Naive thymus-derived CD4-positive, alpha-beta T cell (primary cell): ENCODE results near the gene GPHA2. TPM values are rescaled to one million over a fixed set of nuclear protein-coding genes. Genes with fewer than 3 reads are reported as not detected.
A peak's percentile ranks its signal among the peaks of the same experiment; 100 is the strongest.

Experiments
- ATAC-seq: fragments of 150-1000 bp; cut with Tn5 transposase; 2 replicates; pipeline ENCODE4 v1.10.0; 2021; ENCODE audit warnings: mild to moderate bottlenecking, moderate library complexity
- CTCF ChIA-PET: fragments of 350-600 bp; sonication (Branson Sonifier 250); formaldehyde crosslinking; loops from one replicate; lab custom pipeline; 2021; ENCODE audit warnings: antibody characterized with exemption; lab: Charles Lee
- POLR2A ChIA-PET: fragments of 350-600 bp; sonication (Branson Sonifier 250); formaldehyde crosslinking; loops from one replicate; lab custom pipeline; 2021; ENCODE audit warnings: antibody characterized with exemption, inconsistent platforms; lab: Charles Lee
- DNase-seq, 9 donors: peaks; one replicate each; pipeline versions ENCODE4 v3.0.0 to v3.0.0-alpha.2; 2020 to 2022; ENCODE audit warnings: mixed read lengths in 1 of 9
- H3K27ac ChIP-seq: one replicate; pipeline ENCODE4 v1.7.0; 2013; ENCODE audit warnings: mild to moderate bottlenecking, low read depth, low read length, moderate library complexity
- H3K27me3 ChIP-seq, 2 donors: one replicate each; pipeline ENCODE4 v1.7.0; 2013; ENCODE audit warnings: low read length in 2 of 2, mild to moderate bottlenecking in 2 of 2, moderate library complexity in 2 of 2; ENCODE audit not compliant: control insufficient read depth in 2 of 2, insufficient read depth in 2 of 2
- H3K36me3 ChIP-seq, 3 experiments: 1 replicate in 2 of 3; 2 replicates in 1 of 3; pipeline ENCODE4 v1.7.0; 2013; ENCODE audit warnings: low read length in 3 of 3, mild to moderate bottlenecking in 3 of 3, moderate library complexity in 1 of 3; ENCODE audit not compliant: insufficient read depth in 3 of 3, control insufficient read depth in 2 of 3
- H3K4me1 ChIP-seq, 2 donors: one replicate each; pipeline ENCODE4 v1.7.0; 2013; ENCODE audit warnings: low read length in 2 of 2, mild to moderate bottlenecking in 2 of 2, moderate library complexity in 1 of 2; ENCODE audit not compliant: control insufficient read depth in 2 of 2, insufficient read depth in 2 of 2
- H3K4me3 ChIP-seq: 2 replicates; pipeline ENCODE4 v1.7.0; 2013; ENCODE audit warnings: mild to moderate bottlenecking, low read length
- H3K9me3 ChIP-seq, 3 experiments: 1 replicate in 2 of 3; 2 replicates in 1 of 3; pipeline ENCODE4 v1.7.0; 2013; ENCODE audit warnings: low read length in 3 of 3; ENCODE audit not compliant: control insufficient read depth in 2 of 3
- H3K27ac Mint-ChIP-seq, 9 donors: one replicate each; pipeline ENCODE4 v1.8.0; 2020 to 2022; ENCODE audit warnings: mixed read lengths in 9 of 9, mild to moderate bottlenecking in 8 of 9, moderate library complexity in 5 of 9, inconsistent platforms in 2 of 9
- H3K27me3 Mint-ChIP-seq, 5 donors: one replicate each; pipeline ENCODE4 v1.8.0; 2021 to 2022; ENCODE audit warnings: mixed read lengths in 5 of 5, mild to moderate bottlenecking in 1 of 5
- H3K36me3 Mint-ChIP-seq, 5 donors: one replicate each; pipeline ENCODE4 v1.8.0; 2020 to 2022; ENCODE audit warnings: mixed read lengths in 5 of 5, mild to moderate bottlenecking in 3 of 5, inconsistent platforms in 1 of 5
- H3K4me1 Mint-ChIP-seq, 7 donors: one replicate each; pipeline ENCODE4 v1.8.0; 2020 to 2022; ENCODE audit warnings: mixed read lengths in 7 of 7, mild to moderate bottlenecking in 3 of 7, inconsistent platforms in 1 of 7
- H3K4me3 Mint-ChIP-seq, 10 donors: one replicate each; pipeline ENCODE4 v1.8.0; 2020 to 2022; ENCODE audit warnings: mild to moderate bottlenecking in 10 of 10, mixed read lengths in 10 of 10, moderate library complexity in 6 of 10, inconsistent platforms in 2 of 10
- H3K9me3 Mint-ChIP-seq, 11 donors: one replicate each; pipeline ENCODE4 v1.8.0; 2020 to 2022; ENCODE audit warnings: mixed read lengths in 11 of 11, mild to moderate bottlenecking in 4 of 11, inconsistent platforms in 1 of 11, moderate library complexity in 1 of 11
- intact Hi-C, 2 donors: fragments of 100-400 bp; cut with micrococcal nuclease; formaldehyde crosslinking; loops; one replicate each; pipeline ENCODE4 v1.15.1; 2023
- polyA plus RNA-seq, 2 donors: library from polyadenylated mRNA; unstranded; fragments of 300-500 nt; fragmentation: Illumina TruSeq; gene quantifications; one replicate each; pipeline ENCODE4 v1.2.3, GENCODE V29; 2021
- total RNA-seq, 6 experiments: library from RNA in 5 of 6; stranded (reverse) in 5 of 6; gene quantifications; 1 replicate in 5 of 6; 2 replicates in 1 of 6; pipeline ENCODE4 v1.2.3 and lab custom pipeline; 2021 to 2026

Gene GPHA2
- total and polyA plus RNA-seq, 7 experiments from 2014 or later = 0.48 TPM; not detected in 6

DNA sequence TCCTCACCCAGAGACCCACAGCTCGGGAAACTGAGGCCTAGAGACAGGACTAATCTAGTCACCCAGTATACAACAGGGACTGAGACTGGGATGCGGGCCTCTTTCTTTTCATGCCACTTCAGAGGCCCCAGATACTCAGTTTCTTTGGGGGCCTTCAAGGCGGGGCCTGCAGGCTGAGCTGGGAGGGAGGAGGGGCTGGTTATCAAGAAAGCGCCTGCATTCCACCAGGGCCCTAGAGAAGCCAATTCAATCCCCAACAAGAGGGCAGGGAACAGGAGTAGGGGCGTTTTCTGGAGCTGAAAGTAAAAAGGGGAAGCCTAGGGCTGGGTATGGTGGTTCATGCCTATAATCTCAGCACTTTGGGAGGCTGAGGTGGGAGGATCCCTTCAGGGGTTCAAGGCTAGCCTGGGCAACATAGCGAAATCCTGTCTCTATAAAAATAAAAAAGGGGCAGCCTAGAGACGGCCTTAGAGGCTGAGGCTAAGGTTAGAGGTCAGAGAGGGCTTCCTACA lies 20.3 kb downstream of the GPHA2 start:
- CTCF ChIA-PET = interaction anchor here (0.7 kb wide), 1 partner anchor 33 kb away, joined by 3 read pairs; no protein-coding TSS in a partner anchor
- DNase-seq (no peak), ATAC-seq (no peak)
- H3K27ac Mint-ChIP-seq = peak overlapping the region in 8 of 9 donors; percentile 81 to 99 (median 90)
- H3K27me3 ChIP-seq = no peaks in the 10 kb centered on the region
- H3K9me3 ChIP-seq = no peaks in the 10 kb centered on the region
- peak overlapping the region; percentile 83 for H3K27ac ChIP-seq
- no peaks in the 10 kb centered on the region for H3K27me3 Mint-ChIP-seq
- peaks cover 0 to 11% (median 6%) of the 10 kb centered on the region in 5 donors for H3K36me3 Mint-ChIP-seq
- H3K4me3 ChIP-seq = no peak overlapping the region
- intact Hi-C loops = loop anchor here in 1 of 2 donors (5.0 kb wide), 1 partner anchor 182 kb away; the partner anchor contains the start of gene VPS51
- H3K36me3 ChIP-seq = peaks cover 0 to 42% (median 15%) of the 10 kb centered on the region in 3 experiments
- H3K4me1 ChIP-seq = peaks cover 18 to 22% of the 10 kb centered on the region in 2 donors
- POLR2A ChIA-PET = interaction anchor here (0.5 to 3.1 kb wide), 6 partner anchors 9 to 203 kb away, joined by 3 to 17 read pairs (median 3); partner anchors contain the start of genes PPP2R5B and ZNHIT2
- peaks cover 14 to 33% (median 25%) of the 10 kb centered on the region in 7 donors for H3K4me1 Mint-ChIP-seq
- peak overlapping the region; percentile 88 to 98 (median 91) for H3K4me3 Mint-ChIP-seq
- H3K9me3 Mint-ChIP-seq = no peaks in the 10 kb centered on the region

DNA sequence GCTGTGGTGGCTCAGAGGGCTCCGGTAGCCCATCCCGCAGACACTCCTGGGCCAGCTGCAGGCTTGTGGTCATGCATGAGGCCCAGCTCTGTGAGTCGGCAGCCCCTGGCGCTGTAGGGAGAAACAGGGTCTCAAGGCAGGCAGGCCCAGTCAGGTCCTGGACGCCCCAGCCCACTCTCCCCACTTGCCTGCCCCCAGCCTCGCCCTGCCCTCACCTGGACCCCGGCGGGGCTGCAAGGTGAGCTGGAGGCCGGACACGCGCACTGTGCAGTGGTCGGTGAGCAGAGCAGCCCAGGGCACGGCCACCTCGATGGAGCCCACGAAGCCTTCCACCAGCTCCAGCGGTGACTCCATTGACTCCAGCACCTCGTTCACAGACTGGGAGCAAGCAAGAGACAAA lies 21.6 kb downstream of the GPHA2 start:
- Histone ChIP-seq H3K9me3 (no peaks in the 10 kb centered on the region), H3K4me3 (no peak overlapping the region), H3K27ac (no peak overlapping the region), H3K27me3 (no peaks in the 10 kb centered on the region), H3K36me3 (peaks cover 0 to 55% (median 16%) of the 10 kb centered on the region in 3 experiments), H3K4me1 (peaks cover 18 to 22% of the 10 kb centered on the region in 2 donors)
- H3K27me3 Mint-ChIP-seq = no peaks in the 10 kb centered on the region
- H3K4me3 Mint-ChIP-seq = peak overlapping the region in 6 of 10 donors; percentile 20 to 67 (median 42)
- POLR2A ChIA-PET = interaction anchor here (1.4 to 3.1 kb wide), 2 partner anchors 10 to 204 kb away, joined by 3 to 17 read pairs; partner anchors contain the start of genes PPP2R5B and ZNHIT2
- ATAC-seq (no peak), DNase-seq (no peak)
- CTCF ChIA-PET = interaction anchor here (0.6 kb wide), 1 partner anchor 33 kb away, joined by 3 read pairs; no protein-coding TSS in a partner anchor
- peaks cover 14 to 33% (median 25%) of the 10 kb centered on the region in 7 donors for H3K4me1 Mint-ChIP-seq
- intact Hi-C loops = no loop called here
- H3K27ac Mint-ChIP-seq = peak overlapping the region in 1 of 9 donors; percentile 38
- H3K9me3 Mint-ChIP-seq = no peaks in the 10 kb centered on the region
- peaks cover 0 to 11% (median 6%) of the 10 kb centered on the region in 5 donors for H3K36me3 Mint-ChIP-seq

DNA sequence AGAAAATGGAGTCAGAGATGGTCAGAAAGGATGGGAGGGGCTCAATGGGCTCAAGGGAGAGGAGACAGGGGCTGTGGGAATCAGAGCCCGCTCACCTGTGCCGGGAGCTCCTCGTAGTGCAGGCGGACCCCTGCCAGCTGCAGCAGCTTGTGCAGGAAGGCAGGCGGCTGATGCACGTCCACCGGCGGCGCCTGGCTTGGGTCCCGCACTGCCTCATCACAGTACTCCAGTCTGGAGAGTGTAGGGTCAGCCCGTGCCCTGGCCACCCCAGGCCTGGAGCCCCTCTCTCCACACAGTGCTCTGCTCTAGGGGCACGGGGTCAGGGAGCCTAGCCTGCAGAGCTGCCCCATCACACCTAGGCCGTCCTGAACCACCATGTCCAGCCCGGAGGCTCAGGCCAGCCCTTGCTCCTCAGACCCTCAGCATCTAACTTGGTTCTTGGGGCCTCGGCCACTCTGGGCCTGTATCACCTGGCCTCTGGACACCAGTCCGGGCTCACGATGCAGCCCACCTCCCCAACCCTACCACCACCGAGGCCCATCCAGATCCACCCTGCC lies 22.4 kb downstream of the GPHA2 start:
- H3K27me3 Mint-ChIP-seq = no peaks in the 10 kb centered on the region
- ChIA-PET CTCF (no interaction called here), POLR2A (interaction anchor here (1.7 kb wide), 1 partner anchor 11 kb away, joined by 5 read pairs; the partner anchor contains the start of gene PPP2R5B)
- no peaks in the 10 kb centered on the region for H3K9me3 Mint-ChIP-seq
- H3K4me3 Mint-ChIP-seq = no peak overlapping the region
- H3K4me1 ChIP-seq = peaks cover 18 to 22% of the 10 kb centered on the region in 2 donors
- intact Hi-C loops = no loop called here
- no peaks in the 10 kb centered on the region for H3K27me3 ChIP-seq
- H3K27ac Mint-ChIP-seq = peak overlapping the region in 1 of 9 donors; percentile 26
- H3K27ac ChIP-seq = no peak overlapping the region
- no peaks in the 10 kb centered on the region for H3K9me3 ChIP-seq
- no peak for ATAC-seq
- H3K36me3 Mint-ChIP-seq = peaks cover 0 to 12% (median 6%) of the 10 kb centered on the region in 5 donors
- H3K4me1 Mint-ChIP-seq = peaks cover 14 to 32% (median 25%) of the 10 kb centered on the region in 7 donors
- no peak for DNase-seq
- H3K4me3 ChIP-seq = no peak overlapping the region
- H3K36me3 ChIP-seq = peaks cover 0 to 63% (median 16%) of the 10 kb centered on the region in 3 experiments

DNA sequence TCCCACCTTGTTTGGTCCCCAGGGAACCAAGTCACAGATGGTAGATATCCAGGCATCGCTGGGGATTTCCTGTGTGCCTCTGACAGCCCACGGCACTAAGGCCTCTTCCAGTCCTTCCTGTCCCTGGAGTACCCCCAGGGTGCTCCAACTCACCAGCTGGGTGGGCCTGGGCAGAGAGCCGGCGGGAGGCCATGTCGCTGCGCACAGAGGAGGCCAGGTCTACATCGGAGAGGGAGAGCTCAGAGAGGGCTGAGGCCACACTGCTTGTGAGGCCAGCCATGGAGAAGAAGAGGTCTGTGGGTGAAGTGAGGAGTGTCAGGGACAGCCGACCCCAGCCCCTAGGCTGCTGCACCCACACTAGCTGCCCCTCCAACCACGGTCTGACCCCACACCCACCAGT lies 24.0 kb downstream of the GPHA2 start:
- no peak for ATAC-seq
- DNase-seq = no peak
- H3K27me3 ChIP-seq = no peaks in the 10 kb centered on the region
- H3K27me3 Mint-ChIP-seq = no peaks in the 10 kb centered on the region
- H3K4me3 Mint-ChIP-seq = no peak overlapping the region
- H3K9me3 Mint-ChIP-seq = no peaks in the 10 kb centered on the region
- intact Hi-C loops = no loop called here
- POLR2A ChIA-PET = interaction anchor here (0.9 to 1.7 kb wide), 3 partner anchors 12 to 133 kb away, joined by 4 to 5 read pairs (median 4); partner anchors contain the start of gene PPP2R5B
- H3K4me1 ChIP-seq = peaks cover 10 to 13% of the 10 kb centered on the region in 2 donors
- H3K9me3 ChIP-seq = no peaks in the 10 kb centered on the region
- no peak overlapping the region for H3K27ac Mint-ChIP-seq
- no peak overlapping the region for H3K27ac ChIP-seq
- H3K36me3 ChIP-seq = peaks cover 0 to 78% (median 16%) of the 10 kb centered on the region in 3 experiments
- peaks cover 0 to 17% (median 9%) of the 10 kb centered on the region in 5 donors for H3K36me3 Mint-ChIP-seq
- no peak overlapping the region for H3K4me3 ChIP-seq
- H3K4me1 Mint-ChIP-seq = peaks cover 6 to 20% (median 14%) of the 10 kb centered on the region in 7 donors
- CTCF ChIA-PET = no interaction called here

DNA sequence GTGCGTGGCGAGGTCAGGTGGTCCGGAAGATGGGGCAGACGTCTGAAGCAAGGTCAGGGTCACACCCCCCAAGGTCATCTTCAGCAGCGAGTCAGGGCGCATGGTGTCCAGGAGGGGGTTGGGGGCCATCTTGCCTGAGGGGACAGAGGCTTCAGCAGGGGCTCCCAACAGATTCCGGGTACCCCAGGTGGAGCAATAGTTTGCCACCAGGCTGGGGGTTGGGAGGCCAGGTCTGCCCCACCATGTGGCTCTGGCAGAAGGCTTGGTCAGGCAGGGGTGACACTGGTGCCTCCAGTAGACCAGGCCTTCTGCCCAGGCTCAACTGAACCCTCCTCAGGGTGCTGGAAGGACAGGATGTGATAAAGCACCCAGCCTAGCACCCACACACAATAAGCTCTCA lies 24.6 kb downstream of the GPHA2 start:
- Mint-ChIP-seq H3K4me1 (peaks cover 4 to 14% (median 8%) of the 10 kb centered on the region in 7 donors), H3K36me3 (peaks cover 0 to 17% (median 9%) of the 10 kb centered on the region in 5 donors), H3K27ac (no peak overlapping the region), H3K9me3 (no peaks in the 10 kb centered on the region), H3K27me3 (no peaks in the 10 kb centered on the region), H3K4me3 (no peak overlapping the region)
- ChIA-PET POLR2A (no interaction called here), CTCF (no interaction called here)
- Histone ChIP-seq H3K36me3 (peaks cover 0 to 84% (median 16%) of the 10 kb centered on the region in 3 experiments), H3K9me3 (no peaks in the 10 kb centered on the region), H3K27ac (no peak overlapping the region), H3K4me1 (peaks cover 7 to 12% of the 10 kb centered on the region in 2 donors), H3K4me3 (no peak overlapping the region), H3K27me3 (no peaks in the 10 kb centered on the region)
- ATAC-seq (no peak), DNase-seq (no peak)
- intact Hi-C loops = no loop called here

DNA sequence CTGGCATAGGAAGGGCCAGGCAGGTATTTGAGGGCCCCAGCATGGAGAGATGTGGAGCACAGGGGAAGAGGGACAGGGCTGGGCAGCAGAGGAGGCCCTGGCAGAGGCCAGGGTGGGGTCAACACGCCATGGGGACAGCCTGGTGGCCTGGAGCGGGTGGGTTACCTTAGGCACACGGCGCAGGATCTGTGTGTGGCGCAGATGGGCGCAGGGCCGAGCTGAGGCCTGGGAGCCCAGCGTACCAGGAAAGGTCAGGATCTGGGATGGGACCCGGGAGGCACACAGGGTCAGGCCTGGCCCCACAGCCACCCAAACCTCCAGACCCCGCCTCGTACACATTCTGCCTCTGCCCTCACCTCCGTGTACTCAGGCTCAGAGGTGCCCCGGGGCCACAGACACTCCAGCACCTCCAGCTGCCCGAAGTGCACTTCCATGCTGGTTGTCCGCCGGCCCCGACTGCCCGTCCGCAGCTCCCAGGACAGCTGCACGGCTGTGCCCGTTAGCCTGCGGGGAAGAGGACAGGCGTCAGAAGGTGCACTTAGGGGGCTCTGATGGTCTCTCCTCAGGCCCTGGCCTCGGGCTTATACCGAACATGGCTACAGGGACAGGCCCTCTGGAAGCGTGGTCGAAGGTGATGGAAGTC lies 25.1 kb downstream of the GPHA2 start:
- intact Hi-C loops = no loop called here
- DNase-seq (no peak), ATAC-seq (no peak)
- Mint-ChIP-seq H3K4me1 (peaks cover 0 to 9% (median 3%) of the 10 kb centered on the region in 7 donors), H3K4me3 (no peak overlapping the region), H3K27ac (no peak overlapping the region), H3K27me3 (no peaks in the 10 kb centered on the region), H3K9me3 (no peaks in the 10 kb centered on the region), H3K36me3 (peaks cover 0 to 17% (median 9%) of the 10 kb centered on the region in 5 donors)
- Histone ChIP-seq H3K9me3 (no peaks in the 10 kb centered on the region), H3K4me3 (no peak overlapping the region), H3K27me3 (no peaks in the 10 kb centered on the region), H3K4me1 (peaks cover 1 to 6% of the 10 kb centered on the region in 2 donors), H3K27ac (no peak overlapping the region), H3K36me3 (peaks cover 0 to 90% (median 17%) of the 10 kb centered on the region in 3 experiments)
- POLR2A ChIA-PET = no interaction called here
- CTCF ChIA-PET = no interaction called here
